Adipocyte (in vitro differentiated cells): Measurements from ENCODE around the gene CDC34.

Experiments used
- DNase-seq: peaks from one replicate; pipeline ENCODE4 v3.0.0-alpha.2; 2015; ENCODE audit warnings: low read depth
- H3K27me3 ChIP-seq: replicated peaks from 2 replicates; pipeline ENCODE4 v1.7.0; 2013; ENCODE audit warnings: mild to moderate bottlenecking, low read length, moderate library complexity; ENCODE audit not compliant: control insufficient read depth, insufficient read depth
- H3K36me3 ChIP-seq: 2 replicates; pipeline ENCODE4 v1.7.0; 2013; ENCODE audit warnings: low read length, mild to moderate bottlenecking, moderate library complexity; ENCODE audit not compliant: control insufficient read depth, insufficient read depth, severe bottlenecking
- H3K4me1 ChIP-seq: 2 replicates; pipeline ENCODE4 v1.7.0; 2013; ENCODE audit warnings: mild to moderate bottlenecking, low read length, moderate library complexity; ENCODE audit not compliant: control insufficient read depth, insufficient read depth
- H3K4me3 ChIP-seq: 2 replicates; pipeline ENCODE4 v1.7.0; 2013; ENCODE audit warnings: mild to moderate bottlenecking, low read length, moderate library complexity
- H3K9ac ChIP-seq: 2 replicates; pipeline ENCODE4 v1.7.0; 2013; ENCODE audit warnings: mild to moderate bottlenecking, low read length, moderate library complexity
- H3K9me3 ChIP-seq: 2 replicates; pipeline ENCODE4 v1.7.0; 2013; ENCODE audit warnings: mild to moderate bottlenecking, low read length, moderate library complexity; ENCODE audit not compliant: control insufficient read depth

The CDC34 gene

DNA sequence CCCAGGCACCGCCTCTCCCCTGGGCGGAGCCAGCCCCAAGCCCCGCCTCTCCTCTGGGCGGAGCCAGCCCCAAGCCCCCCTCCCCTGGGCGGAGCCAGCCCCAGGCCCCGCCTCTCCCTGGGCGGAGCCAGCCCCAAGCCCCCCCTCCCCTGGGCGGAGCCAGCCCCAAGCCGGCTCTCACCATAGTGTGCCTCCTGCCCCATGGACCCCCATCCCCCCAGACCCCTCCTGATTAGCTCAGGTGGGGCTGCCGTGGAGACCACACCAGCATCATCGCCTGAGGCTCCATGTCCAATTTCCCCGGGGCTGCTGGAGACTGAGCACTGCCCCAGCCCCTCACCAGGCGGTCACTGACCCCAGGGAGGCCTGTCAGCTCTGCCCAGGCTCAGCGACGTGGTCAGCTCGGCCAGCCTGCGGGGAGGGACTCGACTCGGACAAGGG, 39.4 kb upstream of the CDC34 start:
- no peaks in the 10 kb centered on the region for H3K9me3 ChIP-seq
- peaks cover 6% of the 10 kb centered on the region for H3K4me1 ChIP-seq
- no peaks in the 10 kb centered on the region for H3K36me3 ChIP-seq
- H3K27me3 ChIP-seq = no peaks in the 10 kb centered on the region
- H3K9ac ChIP-seq = no peak overlapping the region
- peak; percentile 43 for DNase-seq
- H3K4me3 ChIP-seq = no peak overlapping the region

DNA sequence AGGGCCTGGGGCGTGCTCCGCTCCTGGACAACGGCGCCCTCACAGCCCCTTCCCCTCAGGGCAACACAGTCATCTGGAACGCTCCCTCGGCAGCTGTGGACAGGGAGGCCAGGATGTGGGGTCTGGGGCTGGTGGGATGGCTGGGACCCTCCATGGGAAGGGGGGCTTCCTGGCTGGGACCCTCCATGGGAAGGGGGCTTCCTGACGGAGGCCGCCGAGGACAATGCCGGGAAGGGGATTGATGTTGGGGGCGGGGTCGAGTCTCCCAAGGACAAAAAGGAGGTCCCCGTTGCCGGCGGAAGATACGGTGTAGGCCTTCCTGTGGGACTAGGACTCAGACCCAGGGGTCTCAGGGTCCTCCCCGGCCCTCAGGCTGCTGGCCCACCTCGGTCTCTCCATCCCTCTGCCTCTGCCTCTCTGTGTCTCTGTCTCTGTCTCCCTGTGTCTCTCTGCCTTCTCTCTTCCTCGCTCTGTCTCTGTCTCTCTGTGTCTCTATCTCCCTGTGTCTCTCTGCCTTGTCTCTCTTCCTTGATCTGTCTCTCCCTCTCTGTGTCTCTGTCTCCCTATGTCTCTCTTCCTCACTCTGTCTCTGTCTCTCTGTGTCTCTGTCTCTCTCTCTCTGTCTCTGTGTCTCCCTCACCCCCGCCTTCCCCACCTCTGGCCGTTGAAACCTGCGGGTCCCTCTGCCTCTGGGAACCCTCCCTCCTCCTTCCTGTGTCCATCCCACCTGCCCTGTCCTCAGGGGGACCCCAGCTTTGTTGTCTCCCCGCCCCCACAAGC, 38.0 kb upstream of the CDC34 start:
- Histone ChIP-seq H3K9ac (no peak overlapping the region), H3K36me3 (no peaks in the 10 kb centered on the region), H3K9me3 (no peaks in the 10 kb centered on the region), H3K4me1 (peaks cover 6% of the 10 kb centered on the region), H3K4me3 (no peak overlapping the region), H3K27me3 (no peaks in the 10 kb centered on the region)
- DNase-seq = no peak

GRCh38 chr19:494171-495080, 37.1 kb upstream of the CDC34 start:
- Histone ChIP-seq H3K9ac (no peak overlapping the region), H3K36me3 (no peaks in the 10 kb centered on the region), H3K4me1 (peaks cover 6% of the 10 kb centered on the region), H3K9me3 (no peaks in the 10 kb centered on the region), H3K4me3 (no peak overlapping the region), H3K27me3 (peaks cover 6% of the 10 kb centered on the region)
- DNase-seq = no peak

- DNase-seq = no peak
- no peak overlapping the region for H3K9ac ChIP-seq
- H3K4me3 ChIP-seq = no peak overlapping the region
- H3K27me3 ChIP-seq = peaks cover 6% of the 10 kb centered on the region
- no peaks in the 10 kb centered on the region for H3K9me3 ChIP-seq
- H3K4me1 ChIP-seq = peaks cover 5% of the 10 kb centered on the region
- no peaks in the 10 kb centered on the region for H3K36me3 ChIP-seq
Measured at GRCh38 chr19:495081-495401, 36.5 kb upstream of the CDC34 start.

DNA sequence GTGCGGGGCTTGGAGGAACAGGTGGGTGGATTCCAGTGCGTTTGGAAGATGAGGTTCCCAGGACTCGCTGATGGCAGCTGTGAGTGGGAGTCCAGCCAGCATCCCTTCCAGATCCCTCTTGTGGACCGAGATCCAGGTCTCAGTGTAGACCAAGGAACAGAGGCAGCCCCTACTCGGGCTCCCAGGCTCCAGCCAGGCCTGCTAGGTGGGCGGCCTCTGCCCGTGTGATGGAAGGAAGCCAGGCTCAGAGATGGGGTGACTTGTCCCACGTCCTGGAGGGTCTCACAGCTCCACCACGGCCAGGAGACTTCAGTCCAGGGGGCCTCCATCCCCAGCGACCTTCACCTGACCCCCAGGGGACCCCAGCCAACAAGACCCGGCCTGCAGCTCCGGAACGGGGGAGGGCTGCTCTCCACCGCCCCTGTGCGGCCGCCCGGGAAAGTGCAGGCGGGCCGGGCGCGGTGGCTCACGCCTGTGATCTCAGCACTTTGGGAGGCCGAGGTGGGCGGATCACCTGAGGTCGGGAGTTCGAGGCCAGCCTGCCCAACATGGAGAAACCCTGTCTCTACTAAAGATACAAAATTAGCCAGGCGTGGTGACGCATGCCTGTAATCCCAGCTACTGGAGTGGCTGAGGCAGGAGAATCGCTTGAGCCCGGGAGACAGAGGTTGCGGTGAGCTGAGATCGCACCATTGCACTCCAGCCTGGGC, 36.0 kb upstream of the CDC34 start:
- Histone ChIP-seq H3K27me3 (peaks cover 6% of the 10 kb centered on the region), H3K4me1 (peaks cover under 1% of the 10 kb centered on the region), H3K4me3 (no peak overlapping the region), H3K9me3 (no peaks in the 10 kb centered on the region), H3K36me3 (no peaks in the 10 kb centered on the region), H3K9ac (no peak overlapping the region)
- DNase-seq = peak; percentile 35

- Histone ChIP-seq H3K4me3 (no peak within 1 kb of the TSS), H3K27me3 (peaks cover 6% of the 10 kb centered on the region), H3K9me3 (no peaks in the 10 kb centered on the region), H3K36me3 (no peaks in the 10 kb centered on the region), H3K4me1 (no peaks in the 10 kb centered on the region), H3K9ac (no peak within 1 kb of the TSS)
- no peak for DNase-seq
Measured at GRCh38 chr19:496112-496665, 35.4 kb upstream of the CDC34 start, which contains the start of gene MADCAM1. MADCAM1 (plus strand) TSS chr19:496486; CDS start chr19:496500, 14 bp downstream.

GRCh38 chr19:496986-497385, 34.6 kb upstream of the CDC34 start:
- H3K9ac ChIP-seq = no peak overlapping the region
- H3K9me3 ChIP-seq = no peaks in the 10 kb centered on the region
- no peaks in the 10 kb centered on the region for H3K4me1 ChIP-seq
- no peak for DNase-seq
- H3K27me3 ChIP-seq = peaks cover 6% of the 10 kb centered on the region
- no peak overlapping the region for H3K4me3 ChIP-seq
- H3K36me3 ChIP-seq = no peaks in the 10 kb centered on the region

DNA sequence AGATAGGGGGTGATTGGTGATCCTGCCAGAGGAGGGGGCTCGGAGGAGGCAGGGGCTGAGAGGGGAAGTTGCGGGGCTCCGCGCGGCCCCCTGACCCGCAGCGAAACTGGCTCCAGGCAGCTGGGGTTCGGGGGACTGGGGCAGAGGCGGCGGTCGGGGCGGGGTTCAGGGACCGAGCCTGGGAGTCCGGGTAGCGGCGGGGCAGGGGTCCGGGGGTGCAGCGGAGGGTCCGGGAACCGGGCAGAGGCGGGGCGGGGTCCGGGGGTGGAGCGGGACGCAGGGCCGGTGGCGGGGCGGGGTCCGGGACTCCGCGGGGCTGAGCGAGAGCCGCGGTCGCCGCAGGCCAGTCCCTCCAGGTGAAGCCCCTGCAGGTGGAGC, 34.1 kb upstream of the CDC34 start:
- H3K4me3 ChIP-seq = no peak overlapping the region

GRCh38 chr19:497869-498510, 33.6 kb upstream of the CDC34 start:
- Histone ChIP-seq H3K9me3 (no peaks in the 10 kb centered on the region), H3K36me3 (no peaks in the 10 kb centered on the region), H3K27me3 (peaks cover 6% of the 10 kb centered on the region), H3K4me1 (no peaks in the 10 kb centered on the region), H3K4me3 (no peak overlapping the region), H3K9ac (no peak overlapping the region)
- DNase-seq = no peak

More for the DNA sequence above, 34.1 kb upstream of the CDC34 start:
- H3K9ac ChIP-seq = no peak overlapping the region
- H3K36me3 ChIP-seq = no peaks in the 10 kb centered on the region
- no peaks in the 10 kb centered on the region for H3K9me3 ChIP-seq
- no peaks in the 10 kb centered on the region for H3K4me1 ChIP-seq
- no peak for DNase-seq
- peaks cover 6% of the 10 kb centered on the region for H3K27me3 ChIP-seq

DNA sequence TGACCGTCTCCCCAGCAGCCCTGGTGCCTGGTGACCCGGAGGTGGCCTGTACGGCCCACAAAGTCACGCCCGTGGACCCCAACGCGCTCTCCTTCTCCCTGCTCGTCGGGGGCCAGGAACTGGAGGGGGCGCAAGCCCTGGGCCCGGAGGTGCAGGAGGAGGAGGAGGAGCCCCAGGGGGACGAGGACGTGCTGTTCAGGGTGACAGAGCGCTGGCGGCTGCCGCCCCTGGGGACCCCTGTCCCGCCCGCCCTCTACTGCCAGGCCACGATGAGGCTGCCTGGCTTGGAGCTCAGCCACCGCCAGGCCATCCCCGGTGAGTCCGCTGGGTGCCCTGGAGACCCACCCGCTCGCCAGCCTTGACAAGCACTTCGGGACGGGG, 33.1 kb upstream of the CDC34 start:
- DNase-seq = no peak
- Histone ChIP-seq H3K36me3 (no peaks in the 10 kb centered on the region), H3K4me3 (no peak overlapping the region), H3K9ac (no peak overlapping the region), H3K4me1 (no peaks in the 10 kb centered on the region), H3K27me3 (peaks cover 6% of the 10 kb centered on the region), H3K9me3 (no peaks in the 10 kb centered on the region)
